ENCODE measurements around the gene HBP1. TPM values are rescaled to one million over a fixed set of nuclear protein-coding genes. Genes with fewer than 3 reads are reported as not detected.

HBP1 gene
- total and polyA plus RNA-seq, 2 experiments from 2014 or later: 55.1 to 66.0 TPM

DNA sequence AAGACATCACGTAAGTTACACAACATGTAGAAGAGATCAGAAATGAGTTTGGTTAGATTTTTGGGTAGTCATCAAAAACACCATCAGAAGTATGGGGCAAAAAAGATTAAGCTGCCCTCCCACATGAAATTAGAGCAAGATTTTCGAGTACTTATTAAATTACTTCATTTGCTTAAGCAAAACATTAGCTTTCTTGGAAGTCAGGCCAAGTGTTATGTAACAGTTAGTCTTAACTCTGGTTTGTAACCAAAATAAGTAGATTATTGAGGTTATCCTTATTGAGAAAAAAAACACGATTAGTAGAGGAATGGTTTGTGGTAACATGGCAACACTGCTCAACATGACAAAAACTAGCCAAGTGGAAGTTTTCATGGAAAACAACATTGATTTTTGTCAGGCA is 37.9 kb downstream of the HBP1 start:
- no peak for TF ChIP-seq CTCF (IDR thresholded peaks at IDR 0.05; ENCODE audit: low read depth, low read length)
- Histone ChIP-seq H3K36me3 (peaks cover 12% of the 10 kb centered on the region), H3K4me3 (no peak overlapping the region), H3K27ac (no peak overlapping the region), H3K4me1 (ENCODE audit: low read depth) (no peaks in the 10 kb centered on the region), H3K9me3 (ENCODE audit: low read depth) (no peaks in the 10 kb centered on the region), H3K27me3 (no peaks in the 10 kb centered on the region)
- DNase-seq (ENCODE audit: low read depth in 1 of 2, low spot score in 1 of 2): no peak

GRCh38 chr7:107207459-107207858 is 38.7 kb downstream of the HBP1 start:
- H3K9me3 ChIP-seq (ENCODE audit: low read depth): no peaks in the 10 kb centered on the region
- no peak overlapping the region for H3K4me3 ChIP-seq
- no peaks in the 10 kb centered on the region for H3K4me1 ChIP-seq (ENCODE audit: low read depth)
- H3K36me3 ChIP-seq: peaks cover 6% of the 10 kb centered on the region
- no peaks in the 10 kb centered on the region for H3K27me3 ChIP-seq
- TF ChIP-seq CTCF (IDR thresholded peaks at IDR 0.05; ENCODE audit: low read depth, low read length): no peak
- no peak for DNase-seq (ENCODE audit: low read depth in 1 of 2, low spot score in 1 of 2)
- no peak overlapping the region for H3K27ac ChIP-seq

GRCh38 chr7:107208024-107208521 is 39.3 kb downstream of the HBP1 start:
- no peaks in the 10 kb centered on the region for H3K27me3 ChIP-seq
- no peaks in the 10 kb centered on the region for H3K4me1 ChIP-seq (ENCODE audit: low read depth)
- peak in 1 of 2 donors; percentile 32 for DNase-seq (ENCODE audit: low read depth in 1 of 2, low spot score in 1 of 2)
- peaks cover 3% of the 10 kb centered on the region for H3K36me3 ChIP-seq
- TF ChIP-seq CTCF (IDR thresholded peaks at IDR 0.05; ENCODE audit: low read depth, low read length): no peak
- peak overlapping the region; percentile 29 for H3K27ac ChIP-seq
- H3K4me3 ChIP-seq: no peak overlapping the region
- H3K9me3 ChIP-seq (ENCODE audit: low read depth): no peaks in the 10 kb centered on the region

GRCh38 chr7:107208563-107208962 is 39.8 kb downstream of the HBP1 start:
- H3K36me3 ChIP-seq: peaks cover 3% of the 10 kb centered on the region
- no peak overlapping the region for H3K4me3 ChIP-seq
- peak overlapping the region; percentile 29 for H3K27ac ChIP-seq
- H3K4me1 ChIP-seq (ENCODE audit: low read depth): no peaks in the 10 kb centered on the region
- no peak for DNase-seq (ENCODE audit: low read depth in 1 of 2, low spot score in 1 of 2)
- H3K27me3 ChIP-seq: no peaks in the 10 kb centered on the region
- H3K9me3 ChIP-seq (ENCODE audit: low read depth): no peaks in the 10 kb centered on the region
- TF ChIP-seq CTCF (IDR thresholded peaks at IDR 0.05; ENCODE audit: low read depth, low read length): no peak

DNA sequence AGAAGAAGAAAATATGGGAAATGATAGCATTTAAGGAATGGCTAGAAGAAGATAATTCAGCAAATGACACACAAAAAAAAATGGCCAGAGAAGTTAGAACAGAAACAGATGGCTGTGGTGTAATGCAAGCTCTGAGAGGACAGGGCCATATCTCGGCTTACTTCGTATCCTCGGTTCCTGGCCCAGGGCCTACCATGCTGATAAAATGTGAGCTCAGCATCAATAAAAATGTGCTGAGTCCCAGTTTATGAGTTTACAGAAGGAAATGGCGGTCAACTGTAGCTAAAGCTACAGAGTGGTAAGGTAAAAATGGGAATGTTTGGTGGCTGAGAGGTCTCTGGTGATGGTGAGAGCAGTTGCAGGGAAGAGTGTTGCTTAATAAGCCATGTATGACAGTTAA is 40.8 kb downstream of the HBP1 start:
- H3K27ac ChIP-seq: no peak overlapping the region
- H3K4me3 ChIP-seq: no peak overlapping the region
- peak in 1 of 2 donors; percentile 47 for DNase-seq (ENCODE audit: low read depth in 1 of 2, low spot score in 1 of 2)
- no peaks in the 10 kb centered on the region for H3K4me1 ChIP-seq (ENCODE audit: low read depth)
- no peak for TF ChIP-seq CTCF (IDR thresholded peaks at IDR 0.05; ENCODE audit: low read depth, low read length)
- no peaks in the 10 kb centered on the region for H3K27me3 ChIP-seq
- peaks cover 3% of the 10 kb centered on the region for H3K36me3 ChIP-seq
- H3K9me3 ChIP-seq (ENCODE audit: low read depth): no peaks in the 10 kb centered on the region

DNA sequence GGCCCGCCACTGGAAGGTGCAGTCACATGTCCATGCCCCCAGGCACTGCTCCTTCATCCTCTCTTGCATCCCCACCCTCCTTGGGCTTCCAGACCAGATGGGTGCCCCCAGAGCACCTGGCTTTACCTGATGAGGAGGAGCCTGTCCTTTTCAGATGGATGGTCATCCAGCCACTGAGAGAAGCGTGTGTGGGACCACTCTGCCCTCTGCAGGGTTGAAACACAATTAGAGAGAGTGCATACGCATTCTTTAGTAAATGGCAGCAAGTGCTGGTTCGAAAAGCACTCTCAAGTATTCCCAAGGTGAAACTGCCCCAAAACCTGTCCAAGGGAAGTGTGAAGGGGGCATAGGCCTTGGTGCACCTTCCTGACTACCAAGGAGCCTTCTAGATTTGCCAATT is 41.6 kb downstream of the HBP1 start:
- H3K36me3 ChIP-seq: peaks cover 3% of the 10 kb centered on the region
- no peak overlapping the region for H3K27ac ChIP-seq
- DNase-seq (ENCODE audit: low read depth in 1 of 2, low spot score in 1 of 2): no peak
- H3K9me3 ChIP-seq (ENCODE audit: low read depth): no peaks in the 10 kb centered on the region
- H3K4me1 ChIP-seq (ENCODE audit: low read depth): no peaks in the 10 kb centered on the region
- no peak for TF ChIP-seq CTCF (IDR thresholded peaks at IDR 0.05; ENCODE audit: low read depth, low read length)
- no peak overlapping the region for H3K4me3 ChIP-seq
- no peaks in the 10 kb centered on the region for H3K27me3 ChIP-seq
